HG02588 (cell line): ENCODE results near the gene VWA8.
"Not testable (repeated sequence)": the region's sequence is repeated elsewhere in the genome, so short reads cannot be mapped to it uniquely, and the experiment has no call there.

Experiments
- ATAC-seq: cut with Tn5 transposase; IDR thresholded peaks from one replicate; pipeline ENCODE4 v1.9.1; 2021; ENCODE audit warnings: mild to moderate bottlenecking, moderate library complexity; ENCODE audit not compliant: unreplicated experiment

Gene VWA8

DNA sequence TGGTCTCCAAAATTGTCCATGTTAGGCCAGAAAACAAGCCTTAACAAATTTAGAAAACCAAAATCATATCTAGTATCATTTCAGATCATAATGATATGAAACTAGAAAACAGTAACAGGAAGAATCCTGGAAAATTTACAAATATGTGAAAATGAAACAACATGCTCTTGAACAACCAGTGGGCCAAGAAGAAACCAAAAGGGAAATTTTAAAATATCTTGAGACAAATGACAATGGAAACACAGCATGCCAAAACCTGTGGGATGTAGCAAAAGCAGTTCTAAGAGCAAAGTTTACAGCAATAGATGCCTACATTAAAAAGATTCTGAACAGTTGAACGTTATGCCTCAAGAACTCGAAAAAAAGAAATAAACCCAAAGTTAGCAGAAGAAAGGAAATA, 32.6 kb downstream of the VWA8 start:
- ATAC-seq: no peak

DNA sequence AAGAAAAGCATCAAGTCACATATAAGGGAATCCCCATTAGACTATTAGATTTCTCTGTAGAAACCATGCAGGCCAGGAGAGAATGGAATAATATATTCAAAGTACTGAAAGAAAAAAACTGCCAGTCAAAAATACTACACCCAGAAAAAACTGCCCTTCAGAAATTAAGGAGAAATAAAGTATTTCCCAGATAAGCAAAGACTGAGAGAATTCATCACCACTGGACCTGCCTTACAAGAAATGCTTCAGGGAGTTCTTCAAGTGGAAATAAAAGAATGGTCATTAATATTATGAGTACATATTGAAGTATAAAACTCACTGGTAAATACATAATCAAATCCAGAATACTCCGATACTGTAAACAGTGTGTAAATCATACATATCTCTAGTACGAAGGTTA, 35.9 kb downstream of the VWA8 start:
- ATAC-seq: no peak

DNA sequence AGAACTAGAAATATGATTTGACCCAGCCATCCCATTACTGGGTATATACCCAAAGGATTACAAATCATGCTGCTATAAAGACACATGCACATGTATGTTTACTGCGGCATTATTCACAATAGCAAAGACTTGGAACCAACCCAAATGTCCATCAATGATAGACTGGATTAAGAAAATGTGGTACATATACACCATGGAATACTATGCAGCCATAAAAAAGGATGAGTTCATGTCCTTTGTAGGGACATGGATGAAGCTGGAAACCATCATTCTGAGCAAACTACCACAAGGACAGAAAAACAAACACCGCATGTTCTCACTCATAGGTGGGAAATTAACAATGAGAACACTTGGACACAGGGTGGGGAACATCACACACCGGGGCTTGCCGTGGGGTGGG, 38.0 kb downstream of the VWA8 start:
- ATAC-seq: not testable (repeated sequence)

DNA sequence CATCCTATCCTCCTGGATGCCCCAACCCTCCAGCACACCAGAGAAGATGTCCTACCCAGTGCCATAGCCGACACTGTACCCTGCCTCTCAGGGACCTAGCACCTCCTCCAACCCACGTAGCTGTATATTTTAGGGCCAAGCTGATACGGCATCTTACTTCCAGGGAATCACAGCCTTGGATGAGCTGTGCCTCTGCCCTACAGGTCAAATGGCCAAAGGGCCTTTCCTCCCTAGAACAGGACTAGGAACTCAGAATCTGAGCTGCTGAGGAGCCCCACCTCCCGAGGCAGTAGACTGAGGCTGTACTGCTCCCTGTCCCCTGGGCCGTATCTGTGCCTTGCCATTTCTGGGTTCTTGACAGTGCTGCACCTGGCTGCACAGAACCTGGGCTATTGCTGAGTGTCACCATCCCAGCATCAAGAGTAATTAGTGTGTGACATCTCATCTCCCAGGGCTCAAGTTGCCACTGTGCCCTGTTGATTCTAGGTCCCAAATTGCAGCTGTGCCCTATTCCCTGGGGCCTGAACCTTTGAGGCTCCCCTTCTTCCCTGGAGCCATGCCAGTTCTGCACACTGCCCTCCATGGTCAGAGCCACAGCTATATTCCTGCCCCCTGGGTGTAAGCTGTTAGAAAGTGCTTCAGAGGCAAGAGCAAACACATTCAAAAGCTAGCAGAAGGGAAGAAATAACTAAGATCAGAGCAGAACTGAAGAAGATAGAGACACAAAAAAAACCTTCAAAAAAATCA, 41.0 kb downstream of the VWA8 start:
- ATAC-seq: no peak

DNA sequence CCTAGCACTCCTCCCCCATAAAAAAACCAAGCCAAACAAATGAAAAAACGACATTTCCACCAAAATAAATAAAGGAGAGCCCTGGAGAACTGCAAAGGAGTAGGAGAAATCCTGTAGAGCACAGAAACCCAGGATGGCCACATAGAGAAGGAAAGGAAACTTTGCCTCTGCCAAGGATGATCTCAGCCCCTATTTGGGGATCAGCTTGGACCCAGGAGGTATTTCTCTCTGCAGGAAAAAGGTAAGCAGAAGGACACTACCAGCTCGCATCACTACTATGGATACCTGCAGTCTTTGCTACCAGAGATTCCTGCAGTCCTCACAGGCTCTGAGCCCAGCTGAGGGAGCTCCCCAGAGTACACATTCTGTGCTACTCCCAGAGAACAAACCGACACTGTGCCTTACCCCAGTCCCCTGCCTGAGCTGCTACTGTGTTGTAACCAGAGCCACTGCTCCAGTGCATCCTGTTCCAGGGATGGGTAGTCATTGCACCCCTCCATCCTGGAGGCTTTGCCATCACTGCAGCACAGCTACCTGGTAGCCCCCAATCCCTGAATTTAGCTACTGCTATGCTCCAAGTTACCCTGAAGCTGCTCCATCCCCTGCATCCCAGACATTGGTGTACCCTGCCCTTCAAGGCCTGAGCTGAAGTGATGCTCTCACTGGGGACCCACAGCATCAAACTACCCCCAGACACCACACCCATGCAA, 41.7 kb downstream of the VWA8 start:
- ATAC-seq: no peak

DNA sequence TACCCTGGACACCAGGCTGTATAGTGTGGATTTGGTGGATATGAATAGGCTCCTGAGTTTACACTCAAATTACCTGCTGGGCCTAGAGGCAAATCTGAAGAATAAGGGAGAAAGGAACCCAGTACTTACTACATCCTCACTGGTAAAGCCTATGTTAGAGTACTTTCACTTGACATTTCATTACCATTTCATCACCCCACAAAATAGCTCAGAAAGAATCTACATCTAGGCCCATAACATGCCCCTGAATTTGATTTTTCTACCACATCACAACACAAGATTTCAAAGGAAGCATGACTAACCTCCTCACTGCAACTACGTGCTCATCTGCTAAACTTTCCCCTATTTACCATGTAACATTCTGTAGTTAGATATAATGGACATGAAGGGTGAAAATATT, 43.3 kb downstream of the VWA8 start:
- no peak for ATAC-seq

DNA sequence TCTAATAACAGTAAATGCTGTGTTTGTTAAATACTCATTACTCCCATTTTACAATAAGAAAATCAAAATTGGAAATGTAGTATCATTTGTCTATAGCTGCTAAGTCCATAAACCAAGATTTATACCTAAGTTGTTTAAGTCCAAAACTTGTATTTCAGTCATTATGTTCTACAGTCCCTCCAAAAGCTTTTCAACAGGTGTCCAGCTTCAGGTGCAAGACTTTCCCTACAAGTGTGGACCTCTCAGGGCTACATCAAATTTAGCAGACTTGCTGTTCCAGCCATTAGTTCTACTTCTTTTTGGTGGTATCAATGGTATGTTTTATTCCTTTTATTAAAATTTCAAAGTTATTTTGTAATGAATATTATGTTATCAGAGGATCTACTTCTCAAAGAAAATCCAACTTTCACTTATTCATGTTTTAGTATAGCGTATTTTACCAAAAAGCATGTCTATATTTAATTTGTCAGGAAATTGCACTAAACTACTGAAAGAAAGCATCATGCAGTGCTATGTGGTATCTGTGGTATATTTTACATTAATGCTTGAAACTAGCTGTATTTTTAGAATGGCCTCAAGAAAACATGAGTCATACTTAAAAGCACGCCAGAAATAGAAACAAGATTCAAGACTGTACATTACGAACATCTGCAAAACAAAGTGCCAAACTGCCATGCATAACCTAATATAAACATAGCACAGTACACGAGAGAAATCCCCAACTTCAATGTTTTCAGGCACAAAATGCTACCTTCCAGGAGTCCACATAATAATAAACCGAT, 44.5 kb downstream of the VWA8 start:
- peak; percentile 97 for ATAC-seq

DNA sequence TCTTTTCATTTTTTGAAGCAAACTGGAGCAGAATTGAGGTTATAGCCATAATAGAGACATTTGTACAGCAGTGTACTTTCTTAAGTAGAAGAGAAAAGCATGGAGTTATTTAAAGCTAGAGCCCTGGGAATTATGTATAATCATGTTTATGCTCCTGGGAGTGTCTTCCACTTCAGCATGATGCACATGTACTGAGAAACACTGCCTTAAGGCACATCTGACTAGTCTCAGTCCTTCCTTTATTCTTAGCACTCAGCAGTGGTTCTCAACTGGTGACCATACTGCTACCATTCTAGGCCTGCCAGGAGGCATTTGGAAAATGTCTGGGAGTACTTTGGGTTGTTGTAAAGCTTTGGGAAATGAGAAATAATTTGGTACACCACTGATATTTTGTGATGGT, 45.8 kb downstream of the VWA8 start:
- no peak for ATAC-seq

DNA sequence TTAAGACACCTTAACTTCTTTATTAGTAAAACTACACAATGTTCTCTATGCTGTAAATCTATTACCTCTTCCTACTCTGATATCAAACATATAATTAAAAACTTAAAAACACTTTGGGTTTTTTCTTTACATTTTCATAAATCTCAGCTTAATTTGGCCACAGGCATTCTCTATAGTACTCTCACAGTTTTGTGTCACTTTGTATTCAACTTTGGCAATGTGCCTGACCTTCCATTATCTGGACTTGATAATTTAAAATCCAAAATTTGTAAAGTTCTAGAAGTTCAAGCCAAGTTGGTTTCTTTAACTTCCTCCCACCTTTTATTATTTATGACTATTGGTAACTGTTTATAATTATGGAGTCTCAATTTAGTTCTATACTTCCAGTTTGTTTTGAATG, 46.4 kb downstream of the VWA8 start:
- ATAC-seq: no peak

DNA sequence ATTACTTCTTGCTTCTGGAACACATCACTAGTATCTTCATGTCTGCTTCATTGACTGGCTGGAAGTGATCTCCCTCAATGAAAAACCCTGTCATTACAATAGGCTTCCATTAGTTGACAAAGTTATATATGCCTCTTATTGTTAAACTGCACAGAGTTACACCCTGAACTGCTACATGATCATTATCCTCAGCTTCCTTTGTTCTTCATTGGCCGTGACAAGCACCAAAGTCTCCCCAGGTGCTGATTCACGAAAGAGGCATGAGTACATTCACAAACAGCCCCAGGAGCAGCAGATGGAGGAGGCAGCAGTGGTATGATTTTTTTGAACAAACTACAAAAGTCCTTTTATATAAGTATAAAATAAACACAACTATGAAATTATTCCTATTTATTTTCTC, 51.4 kb downstream of the VWA8 start:
- ATAC-seq: no peak

DNA sequence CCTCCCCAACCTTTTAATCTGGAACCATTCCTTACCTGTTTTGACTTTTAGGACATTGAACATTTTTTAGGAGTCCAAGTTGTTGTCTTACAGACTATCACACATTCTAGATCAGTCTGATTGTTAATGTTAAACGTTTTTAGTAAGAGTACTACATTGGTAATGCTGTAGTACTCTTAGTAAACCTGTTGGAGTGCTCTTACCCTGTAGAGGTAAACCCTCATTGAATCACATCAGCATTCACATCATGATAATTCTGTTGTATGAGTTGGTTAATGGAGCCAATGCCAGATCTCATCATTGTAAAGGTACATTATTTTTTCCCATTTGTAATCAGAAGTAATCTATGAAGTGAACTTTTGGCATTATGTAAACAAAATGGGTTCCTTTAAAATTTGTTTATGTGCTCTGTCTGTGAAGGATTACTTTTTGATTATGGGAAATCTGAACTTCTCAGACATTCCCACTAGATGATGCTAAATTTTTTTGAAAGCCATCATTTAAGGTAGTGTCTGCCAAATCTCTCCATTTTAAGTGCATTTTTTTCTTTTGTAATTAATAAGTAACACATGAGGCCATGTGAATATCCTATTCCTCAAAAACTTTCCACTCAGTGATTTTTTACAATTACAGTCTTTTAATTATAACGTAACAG, 55.2 kb downstream of the VWA8 start:
- ATAC-seq: peak; percentile 85

DNA sequence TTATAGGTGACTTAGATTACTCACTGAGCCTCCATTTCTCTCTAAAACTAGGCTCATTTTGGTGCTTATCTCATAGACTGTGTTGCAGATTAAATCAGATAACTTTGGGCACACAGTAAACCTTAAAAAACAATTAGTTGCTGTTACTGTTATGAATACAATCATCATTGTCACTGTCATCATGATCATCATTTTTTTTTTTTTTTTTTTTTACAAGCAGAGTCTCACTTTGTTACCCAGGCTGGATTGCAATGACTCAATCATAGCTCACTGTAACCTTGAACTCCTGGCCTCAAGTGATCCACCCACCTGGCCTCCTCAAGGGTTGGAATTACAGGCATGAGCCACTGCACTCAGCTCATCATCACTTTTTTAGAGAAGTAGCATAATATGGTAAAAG, 60.0 kb downstream of the VWA8 start:
- ATAC-seq: no peak

DNA sequence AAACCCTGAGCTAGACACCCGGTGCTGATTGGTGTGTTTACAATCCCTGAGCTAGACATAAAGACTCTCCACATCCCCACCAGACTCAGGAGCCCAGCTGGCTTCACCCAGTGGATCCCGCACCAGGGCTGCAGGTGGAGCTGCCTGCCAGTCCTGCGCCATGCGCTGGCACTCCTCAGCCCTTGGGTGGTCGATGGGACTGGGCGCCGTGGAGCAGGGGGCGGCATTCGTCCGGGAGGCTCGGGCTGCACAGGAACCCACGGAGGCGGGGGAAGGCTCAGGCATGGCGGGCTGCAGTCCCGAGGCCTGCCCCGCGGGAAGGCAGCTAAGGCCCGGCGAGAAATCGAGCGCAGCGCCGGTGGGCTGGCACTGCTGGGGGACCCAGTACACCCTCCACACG, 62.5 kb downstream of the VWA8 start:
- ATAC-seq: not testable (repeated sequence)

DNA sequence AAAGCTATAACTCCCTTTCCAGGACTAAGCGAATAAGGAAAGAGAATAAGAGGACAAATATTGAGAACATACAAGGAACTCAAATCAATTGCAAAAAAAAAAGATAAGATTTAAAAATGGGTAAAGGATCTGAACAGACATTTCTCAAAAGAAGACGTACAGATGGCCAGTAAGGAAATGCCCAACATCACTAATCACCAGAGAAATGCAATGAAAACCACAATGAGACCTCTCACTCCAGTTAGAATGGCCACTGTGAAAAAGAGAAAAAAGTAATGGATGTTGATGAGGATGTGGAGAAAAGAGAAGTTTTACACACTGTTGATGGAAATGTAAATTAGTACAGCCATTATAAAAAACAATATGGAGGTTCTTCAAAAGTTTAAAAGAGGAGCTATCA, 63.8 kb downstream of the VWA8 start:
- ATAC-seq: no peak

DNA sequence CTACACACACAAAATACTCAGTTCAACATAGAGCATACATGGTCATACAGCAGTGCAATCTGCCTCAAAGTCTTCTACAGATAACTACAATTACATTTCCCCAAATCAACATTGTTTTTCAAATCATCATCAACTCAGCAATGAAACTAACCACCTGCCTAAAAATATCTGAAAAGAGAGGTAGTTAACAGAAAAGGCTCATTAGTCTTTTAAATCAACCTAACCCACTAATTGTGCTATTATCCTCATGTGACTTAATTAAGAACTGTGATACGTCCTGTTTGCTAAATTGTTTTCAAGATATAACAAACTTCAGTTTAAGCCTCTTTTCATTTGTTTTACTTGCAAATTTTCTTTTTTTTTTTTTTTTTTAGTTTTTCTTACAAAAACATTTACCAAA, 65.4 kb downstream of the VWA8 start:
- ATAC-seq: no peak

DNA sequence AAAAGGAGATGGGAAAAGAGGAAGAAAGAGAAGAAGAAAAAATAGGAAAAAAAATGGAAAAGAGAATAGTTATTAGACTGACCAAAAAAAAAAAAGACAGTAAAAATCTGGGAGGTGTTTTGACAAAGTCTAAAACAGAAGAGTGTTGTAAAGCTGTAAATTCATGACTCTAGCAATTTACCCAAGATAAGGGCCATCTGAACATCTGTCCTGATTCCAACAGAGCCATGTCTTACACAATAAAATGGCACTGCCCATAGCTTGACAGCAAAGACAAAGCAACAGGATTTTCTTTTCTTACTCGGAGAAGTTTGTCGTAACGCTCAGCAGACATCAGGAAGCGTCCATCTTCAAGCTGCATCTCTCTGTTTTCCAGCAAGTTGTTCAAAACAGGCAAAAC, 69.8 kb downstream of the VWA8 start:
- ATAC-seq: no peak

DNA sequence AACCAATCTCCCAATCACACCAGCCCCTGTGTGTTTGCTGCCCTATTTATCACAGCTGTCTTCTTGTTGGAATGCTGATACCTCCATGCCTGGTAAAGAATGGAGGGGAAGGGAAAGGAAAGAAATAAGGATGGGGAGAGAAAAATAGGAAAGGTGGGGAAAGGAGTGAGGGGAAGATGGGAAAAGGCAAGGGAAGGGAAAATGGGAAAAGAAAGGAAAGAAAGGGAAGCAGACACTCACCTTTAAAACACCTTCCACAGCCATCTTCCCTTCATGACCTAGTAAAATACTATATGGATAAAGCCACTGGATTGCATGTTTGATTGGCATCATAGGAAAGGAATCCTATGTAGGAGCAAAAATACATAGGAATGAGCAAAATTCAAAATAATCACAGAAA, 77.8 kb downstream of the VWA8 start:
- ATAC-seq: no peak

DNA sequence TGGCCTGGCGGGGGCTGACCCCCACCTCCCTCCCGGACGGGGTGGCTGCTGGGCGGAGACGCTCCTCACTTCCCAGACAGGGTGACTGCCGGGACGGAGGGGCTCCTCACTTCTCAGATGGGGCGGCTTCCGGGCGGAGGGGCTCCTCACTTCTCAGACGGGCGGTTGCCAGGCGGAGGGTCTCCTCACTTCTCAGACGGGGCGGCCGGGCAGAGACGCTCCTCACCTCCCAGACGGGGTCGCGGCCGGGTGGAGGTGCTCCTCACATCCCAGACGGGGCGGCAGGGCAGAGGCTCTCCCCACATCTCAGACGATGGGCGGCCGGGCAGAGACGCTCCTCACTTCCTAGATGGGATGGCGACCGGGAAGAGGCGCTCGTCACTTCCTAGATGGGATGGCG, 79.0 kb downstream of the VWA8 start:
- ATAC-seq: not testable (repeated sequence)

DNA sequence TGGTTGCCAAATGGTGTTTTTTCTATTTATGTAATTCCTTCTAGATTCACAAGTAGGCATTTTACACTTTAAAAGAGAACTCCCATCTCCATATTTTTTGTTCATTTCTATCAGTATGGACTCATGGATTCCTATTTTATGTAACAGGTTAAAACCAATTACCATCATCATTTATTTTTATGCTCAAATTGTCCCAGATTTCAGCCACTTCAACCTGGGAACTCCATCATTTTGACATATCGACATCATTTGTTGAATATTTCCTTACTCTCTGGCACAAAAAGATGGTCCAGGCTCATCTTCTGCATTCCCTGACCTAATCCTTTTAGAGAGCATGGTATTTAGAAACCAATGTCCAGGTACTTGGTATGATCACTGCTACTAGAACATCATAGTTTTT, 79.9 kb downstream of the VWA8 start:
- no peak for ATAC-seq

DNA sequence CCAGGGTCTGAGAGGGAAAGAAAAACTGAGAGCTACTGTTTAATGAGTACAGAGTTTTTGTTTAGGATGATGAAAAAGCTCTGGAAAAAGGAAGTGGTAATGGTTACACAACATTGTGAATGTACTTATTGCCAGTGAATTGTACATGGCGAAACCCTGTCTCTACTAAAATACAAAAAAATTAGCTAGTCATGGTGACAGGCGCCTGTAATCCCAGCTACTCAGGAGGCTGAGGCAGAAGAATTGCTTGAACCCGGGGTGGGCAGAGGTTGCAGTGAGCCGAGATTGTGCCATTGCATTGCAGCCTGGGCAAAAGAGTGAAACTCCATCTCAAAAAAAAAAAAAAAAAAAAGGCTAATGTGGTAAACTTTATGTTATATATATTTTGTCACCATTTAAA, 96.3 kb downstream of the VWA8 start:
- no peak for ATAC-seq

DNA sequence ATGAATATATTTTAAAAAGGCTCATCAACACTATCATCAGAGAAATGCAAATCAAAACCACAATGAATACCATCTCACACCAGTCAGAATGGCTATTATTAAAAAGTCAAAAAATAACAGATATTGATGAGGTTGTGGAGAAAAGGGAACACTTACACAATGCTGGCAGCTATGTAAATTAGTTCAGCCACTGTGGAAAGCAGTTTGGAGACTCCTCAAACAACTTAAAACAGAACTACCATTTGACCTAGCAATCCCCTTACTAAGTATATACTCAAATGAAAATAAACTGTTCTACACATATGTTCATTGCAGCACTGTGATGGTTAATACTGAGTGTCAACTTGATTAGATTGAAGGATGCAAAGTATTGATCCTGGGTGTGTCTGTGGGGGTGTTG, 98.2 kb downstream of the VWA8 start:
- not testable (repeated sequence) for ATAC-seq
